Nephron (organoid): ENCODE results near the gene REEP1.

ENCODE experiments used
- H3K27ac Mint-ChIP-seq, 3 experiments: 2 replicates each; pipeline ENCODE4 v1.8.0; 2020; ENCODE audit warnings: mixed read lengths in 3 of 3, mild to moderate bottlenecking in 2 of 3, moderate library complexity in 1 of 3
- H3K27me3 Mint-ChIP-seq: 2 replicates; pipeline ENCODE4 v1.8.0; 2021; ENCODE audit warnings: low read depth, mild to moderate bottlenecking, moderate library complexity, mixed read lengths
- H3K36me3 Mint-ChIP-seq: 2 replicates; pipeline ENCODE4 v1.8.0; 2020; ENCODE audit warnings: low read depth, mixed read lengths
- H3K4me1 Mint-ChIP-seq: 2 replicates; pipeline ENCODE4 v1.8.0; 2020; ENCODE audit warnings: mixed read lengths
- H3K4me3 Mint-ChIP-seq, 3 experiments: 2 replicates each; pipeline ENCODE4 v1.8.0; 2020; ENCODE audit warnings: mild to moderate bottlenecking in 3 of 3, mixed read lengths in 3 of 3, moderate library complexity in 2 of 3
- H3K9me3 Mint-ChIP-seq: 2 replicates; pipeline ENCODE4 v1.8.0; 2020; ENCODE audit warnings: mixed read lengths
- TF ChIP-seq, protein P1 (sequence below), 3 experiments: fragments of 200-600 bp; sonication (generic); IDR thresholded peaks; one replicate each; pipeline ENCODE4 v1.5.0; 2021; ENCODE audit warnings: antibody characterized with exemption in 3 of 3; ENCODE audit not compliant: unreplicated experiment in 3 of 3

REEP1 gene

GRCh38 chr2:86292571-86293515 is 44.6 kb downstream of the REEP1 start:
- TF ChIP-seq, protein P1, sequence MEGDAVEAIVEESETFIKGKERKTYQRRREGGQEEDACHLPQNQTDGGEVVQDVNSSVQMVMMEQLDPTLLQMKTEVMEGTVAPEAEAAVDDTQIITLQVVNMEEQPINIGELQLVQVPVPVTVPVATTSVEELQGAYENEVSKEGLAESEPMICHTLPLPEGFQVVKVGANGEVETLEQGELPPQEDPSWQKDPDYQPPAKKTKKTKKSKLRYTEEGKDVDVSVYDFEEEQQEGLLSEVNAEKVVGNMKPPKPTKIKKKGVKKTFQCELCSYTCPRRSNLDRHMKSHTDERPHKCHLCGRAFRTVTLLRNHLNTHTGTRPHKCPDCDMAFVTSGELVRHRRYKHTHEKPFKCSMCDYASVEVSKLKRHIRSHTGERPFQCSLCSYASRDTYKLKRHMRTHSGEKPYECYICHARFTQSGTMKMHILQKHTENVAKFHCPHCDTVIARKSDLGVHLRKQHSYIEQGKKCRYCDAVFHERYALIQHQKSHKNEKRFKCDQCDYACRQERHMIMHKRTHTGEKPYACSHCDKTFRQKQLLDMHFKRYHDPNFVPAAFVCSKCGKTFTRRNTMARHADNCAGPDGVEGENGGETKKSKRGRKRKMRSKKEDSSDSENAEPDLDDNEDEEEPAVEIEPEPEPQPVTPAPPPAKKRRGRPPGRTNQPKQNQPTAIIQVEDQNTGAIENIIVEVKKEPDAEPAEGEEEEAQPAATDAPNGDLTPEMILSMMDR (IDR thresholded peaks at IDR 0.05; ENCODE audit: unreplicated experiment in 3 of 3) = no peak
- no peak overlapping the region for H3K27ac Mint-ChIP-seq
- peaks cover 16% of the 10 kb centered on the region for H3K4me1 Mint-ChIP-seq
- no peaks in the 10 kb centered on the region for H3K36me3 Mint-ChIP-seq
- H3K27me3 Mint-ChIP-seq = no peaks in the 10 kb centered on the region
- H3K9me3 Mint-ChIP-seq = no peaks in the 10 kb centered on the region
- no peak overlapping the region for H3K4me3 Mint-ChIP-seq

- H3K4me3 Mint-ChIP-seq = no peak overlapping the region
- no peaks in the 10 kb centered on the region for H3K9me3 Mint-ChIP-seq
- H3K4me1 Mint-ChIP-seq = peaks cover 14% of the 10 kb centered on the region
- no peaks in the 10 kb centered on the region for H3K36me3 Mint-ChIP-seq
- peak overlapping the region in 1 of 3 experiments; percentile 4 for H3K27ac Mint-ChIP-seq
- no peaks in the 10 kb centered on the region for H3K27me3 Mint-ChIP-seq
- TF ChIP-seq, protein P1 (IDR thresholded peaks at IDR 0.05; ENCODE audit: unreplicated experiment in 3 of 3) = no peak
These were observed 46.1 kb downstream of the REEP1 start for GRCh38 chr2:86291328-86291662.

DNA sequence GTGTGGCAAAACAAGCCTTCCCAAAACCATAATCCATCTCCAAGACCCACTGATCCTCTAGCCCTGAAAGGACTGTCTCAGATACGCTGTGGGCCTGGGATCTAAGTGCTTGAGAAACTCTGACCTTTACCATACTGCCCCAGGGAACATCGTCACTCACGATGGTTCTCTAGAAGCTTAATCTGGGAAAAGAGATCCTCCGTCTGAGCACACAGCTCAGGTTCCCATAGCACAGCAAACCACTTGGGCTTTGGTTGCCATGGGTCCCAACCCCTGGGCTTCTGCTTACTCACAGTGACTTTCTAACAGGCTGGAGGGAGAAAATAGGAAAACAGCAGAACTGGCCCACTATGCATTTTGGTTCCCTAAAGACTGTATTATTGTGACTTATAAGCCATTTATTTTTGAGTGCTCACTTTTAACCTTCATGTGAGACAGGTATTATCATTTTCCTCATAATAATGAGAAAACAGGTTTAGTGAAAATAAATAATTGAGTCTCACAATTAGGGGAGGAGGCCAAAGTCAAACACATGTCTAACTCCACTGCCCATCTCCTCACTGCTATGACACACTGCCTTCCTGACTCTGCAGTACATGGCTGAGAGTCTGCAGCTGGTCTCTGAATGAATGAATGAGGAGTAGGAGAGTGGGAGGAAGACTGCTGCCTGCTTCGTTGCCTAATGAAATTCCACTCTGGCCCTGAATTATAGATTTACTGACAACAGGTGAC is 46.7 kb downstream of the REEP1 start:
- Mint-ChIP-seq H3K27ac (no peak overlapping the region), H3K9me3 (no peaks in the 10 kb centered on the region), H3K27me3 (no peaks in the 10 kb centered on the region), H3K4me3 (no peak overlapping the region), H3K36me3 (no peaks in the 10 kb centered on the region), H3K4me1 (peaks cover 19% of the 10 kb centered on the region)
- TF ChIP-seq, protein P1 (IDR thresholded peaks at IDR 0.05; ENCODE audit: unreplicated experiment in 3 of 3) = no peak

DNA sequence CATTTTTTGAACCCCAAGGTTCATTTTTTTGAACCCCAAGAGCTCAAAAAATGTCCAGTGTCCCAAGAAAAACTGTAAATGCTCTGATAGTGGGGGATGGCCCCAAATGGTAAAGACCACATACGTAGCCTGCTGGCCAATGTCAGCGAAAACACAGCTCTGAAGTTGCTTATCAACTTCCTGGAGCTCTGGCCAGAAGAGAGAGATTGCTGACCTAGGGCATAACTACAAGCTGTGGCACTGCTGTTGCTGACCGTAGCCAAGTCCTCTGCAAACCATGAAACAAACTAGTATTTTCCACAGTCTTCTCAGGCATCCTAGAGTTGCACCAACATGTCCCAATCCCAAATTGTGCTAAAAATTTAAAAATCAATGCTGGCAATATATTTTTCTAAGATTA is 50.9 kb downstream of the REEP1 start:
- Mint-ChIP-seq H3K9me3 (no peaks in the 10 kb centered on the region), H3K4me1 (peaks cover 52% of the 10 kb centered on the region), H3K27me3 (peaks cover 9% of the 10 kb centered on the region), H3K4me3 (no peak overlapping the region), H3K27ac (no peak overlapping the region), H3K36me3 (no peaks in the 10 kb centered on the region)
- TF ChIP-seq, protein P1 (IDR thresholded peaks at IDR 0.05; ENCODE audit: unreplicated experiment in 3 of 3) = no peak

DNA sequence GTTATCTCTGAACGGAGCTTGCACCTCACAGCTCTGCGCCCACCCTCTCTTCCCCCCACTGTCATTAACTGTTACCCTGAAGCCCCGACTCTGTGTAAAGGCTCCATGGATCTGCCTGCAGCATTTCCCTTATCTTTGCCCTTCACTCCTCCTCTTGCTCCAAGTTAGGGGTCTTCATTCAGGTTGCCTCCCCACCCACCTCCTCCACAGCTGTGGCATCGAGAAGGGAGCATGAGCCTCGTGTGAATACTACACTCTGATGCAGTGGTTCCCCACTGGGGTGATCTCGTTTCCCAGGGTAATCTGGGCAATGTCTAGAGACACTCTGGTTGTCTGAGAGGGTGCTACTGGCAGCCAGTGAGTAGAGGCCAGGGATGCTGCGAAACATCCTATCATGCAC is 51.4 kb downstream of the REEP1 start:
- TF ChIP-seq, protein P1 (IDR thresholded peaks at IDR 0.05; ENCODE audit: unreplicated experiment in 3 of 3) = no peak
- H3K27ac Mint-ChIP-seq = peak overlapping the region in 2 of 3 experiments; percentile 14 to 40
- no peaks in the 10 kb centered on the region for H3K9me3 Mint-ChIP-seq
- peaks cover 9% of the 10 kb centered on the region for H3K27me3 Mint-ChIP-seq
- no peak overlapping the region for H3K4me3 Mint-ChIP-seq
- H3K36me3 Mint-ChIP-seq = no peaks in the 10 kb centered on the region
- H3K4me1 Mint-ChIP-seq = peaks cover 47% of the 10 kb centered on the region
